Liver (tissue), 9 donors: ENCODE measurements around the gene RECK. TPM values are rescaled to one million over a fixed set of nuclear protein-coding genes. Genes with fewer than 3 reads are reported as not detected.

Experiments used
- DNase-seq: peaks from one replicate; pipeline ENCODE4 v3.0.0-alpha.2; 2017; ENCODE audit warnings: low spot score
- H3K27ac ChIP-seq, 2 donors: one replicate each; pipeline ENCODE4 v1.7.0; 2013; ENCODE audit warnings: inconsistent platforms in 2 of 2, low read length in 2 of 2, control low read depth in 1 of 2, low read depth in 1 of 2, mild to moderate bottlenecking in 1 of 2
- H3K27me3 ChIP-seq, 4 donors: one replicate each; pipeline versions ENCODE4 v1.6.1 to v1.7.0; 2013; ENCODE audit warnings: low read length in 3 of 4, inconsistent platforms in 1 of 4, mild to moderate bottlenecking in 1 of 4, moderate library complexity in 1 of 4; ENCODE audit not compliant: control insufficient read depth in 4 of 4, insufficient read depth in 4 of 4
- H3K36me3 ChIP-seq, 4 donors: one replicate each; pipeline versions ENCODE4 v1.6.1 to v1.7.0; 2013; ENCODE audit warnings: low read length in 3 of 4, mild to moderate bottlenecking in 3 of 4, low read depth in 1 of 4, moderate library complexity in 1 of 4; ENCODE audit not compliant: control insufficient read depth in 4 of 4, insufficient read depth in 3 of 4
- H3K4me1 ChIP-seq, 4 donors: one replicate each; pipeline versions ENCODE4 v1.6.1 to v1.7.0; 2013; ENCODE audit warnings: low read length in 3 of 4, mild to moderate bottlenecking in 3 of 4, moderate library complexity in 1 of 4; ENCODE audit not compliant: control insufficient read depth in 4 of 4, insufficient read depth in 4 of 4
- H3K4me3 ChIP-seq, 3 donors: one replicate each; pipeline versions ENCODE4 v1.6.1 to v1.7.0; 2013; ENCODE audit warnings: low read length in 3 of 3, control low read depth in 1 of 3, low read depth in 1 of 3, mild to moderate bottlenecking in 1 of 3
- H3K9ac ChIP-seq, 2 donors: one replicate each; pipeline ENCODE4 v1.7.0; 2013; ENCODE audit warnings: low read length in 2 of 2, mild to moderate bottlenecking in 2 of 2, moderate library complexity in 2 of 2, control low read depth in 1 of 2, low read depth in 1 of 2
- H3K9me3 ChIP-seq, 4 donors: one replicate each; pipeline versions ENCODE4 v1.6.1 to v1.7.0; 2013; ENCODE audit warnings: low read length in 3 of 4; ENCODE audit not compliant: control insufficient read depth in 4 of 4
- ATF3 ChIP-seq: IDR thresholded peaks from 2 replicates; pipeline ENCODE4 v1.6.1; 2016; ENCODE audit warnings: antibody characterized with exemption
- EGR1 ChIP-seq, 2 donors: IDR thresholded peaks; 2 replicates each; pipeline ENCODE4 v1.6.1; 2016 to 2018; ENCODE audit warnings: antibody characterized with exemption in 2 of 2, low read depth in 2 of 2
- FOXA1 ChIP-seq: IDR thresholded peaks from 2 replicates; pipeline ENCODE4 v1.6.1; 2016; ENCODE audit warnings: antibody characterized with exemption
- FOXA2 ChIP-seq: IDR thresholded peaks from 2 replicates; pipeline ENCODE4 v1.6.1; 2016; ENCODE audit warnings: antibody characterized with exemption
- GABPA ChIP-seq, 2 donors: IDR thresholded peaks in 1 of 2; conservative IDR thresholded peaks in 1 of 2; 2 replicates each; pipeline ENCODE4 v1.6.1; 2016; ENCODE audit warnings: antibody characterized with exemption in 2 of 2, mild to moderate bottlenecking in 1 of 2, moderate library complexity in 1 of 2
- HNF4A ChIP-seq, 2 donors: conservative IDR thresholded peaks; 2 replicates each; pipeline ENCODE4 v1.6.1; 2016; ENCODE audit warnings: antibody characterized with exemption in 2 of 2, mild to moderate bottlenecking in 2 of 2
- HNF4G ChIP-seq: IDR thresholded peaks from 2 replicates; pipeline ENCODE4 v1.6.1; 2016; ENCODE audit warnings: antibody characterized with exemption
- JUND ChIP-seq, 2 donors: IDR thresholded peaks; 2 replicates each; pipeline ENCODE4 v1.6.1; 2016; ENCODE audit warnings: antibody characterized with exemption in 2 of 2
- MAX ChIP-seq: IDR thresholded peaks from 2 replicates; pipeline ENCODE4 v1.6.1; 2016; ENCODE audit warnings: antibody characterized with exemption
- NR2F2 ChIP-seq: IDR thresholded peaks from 2 replicates; pipeline ENCODE4 v1.6.1; 2016; ENCODE audit warnings: antibody characterized with exemption
- RAD21 ChIP-seq, 2 donors: IDR thresholded peaks; 2 replicates each; pipeline ENCODE4 v1.6.1; 2016; ENCODE audit warnings: antibody characterized with exemption in 2 of 2, mild to moderate bottlenecking in 2 of 2
- RXRA ChIP-seq, 2 donors: IDR thresholded peaks; 2 replicates each; pipeline ENCODE4 v1.6.1; 2017 to 2018; ENCODE audit warnings: antibody characterized with exemption in 2 of 2, mild to moderate bottlenecking in 1 of 2
- SP1 ChIP-seq: IDR thresholded peaks from 2 replicates; pipeline ENCODE4 v1.6.1; 2018; ENCODE audit warnings: antibody characterized with exemption, mild to moderate bottlenecking
- TAF1 ChIP-seq: conservative IDR thresholded peaks from 2 replicates; pipeline ENCODE4 v1.6.1; 2016; ENCODE audit warnings: antibody characterized with exemption, mild to moderate bottlenecking
- YY1 ChIP-seq: IDR thresholded peaks from 2 replicates; pipeline ENCODE4 v1.6.1; 2016; ENCODE audit warnings: antibody characterized with exemption, mild to moderate bottlenecking
- WGBS: extraction: QIAGEN DNeasy Blood & Tissue Kit; methylation state at CpG from one replicate; pipeline ENCODE4 v1.1.7; 2013; 5-methylcytosine and 5-hydroxymethylcytosine counted together
- polyA plus RNA-seq, 2 donors: library from polyadenylated mRNA; stranded (reverse) in 1 of 2; unstranded in 1 of 2; fragments of 200-250 nt in 1 of 2; fragments of >200 nt in 1 of 2; fragmentation: Nextera tagmentation in 1 of 2; extraction: Ambion mirVana in 1 of 2; gene quantifications; one replicate each; pipeline versions ENCODE4 v1.2.1 to v1.2.3, GENCODE V29; 2013 to 2015
- total RNA-seq, 2 donors: library from RNA; depleted of rRNA; stranded (reverse); fragments of >200 nt; gene quantifications; one replicate each; pipeline ENCODE4 v1.2.3, GENCODE V29; 2014
- TF ChIP-seq, protein P1 (sequence below): fragments of 150-350 bp; IDR thresholded peaks from 2 replicates; pipeline ENCODE4 v1.5.1; 2017; ENCODE audit warnings: improper control_type of control experiment, low read depth, low read length; ENCODE audit not compliant: missing input control
- TF ChIP-seq, protein P2 (sequence below): IDR thresholded peaks from 2 replicates; pipeline ENCODE4 v1.6.1; 2016; ENCODE audit warnings: antibody characterized with exemption, mild to moderate bottlenecking
- TF ChIP-seq, protein P3 (sequence below): IDR thresholded peaks from 2 replicates; pipeline ENCODE4 v1.6.1; 2016; ENCODE audit warnings: antibody characterized with exemption
- donor health status: healthy.
- donor health status: healthy.
- donor health status: healthy.
- donor health status: healthy.
- donor health status: healthy.

The RECK gene
- total and polyA plus RNA-seq, 4 donors: 2.1 to 3.5 (median 2.3) TPM

DNA sequence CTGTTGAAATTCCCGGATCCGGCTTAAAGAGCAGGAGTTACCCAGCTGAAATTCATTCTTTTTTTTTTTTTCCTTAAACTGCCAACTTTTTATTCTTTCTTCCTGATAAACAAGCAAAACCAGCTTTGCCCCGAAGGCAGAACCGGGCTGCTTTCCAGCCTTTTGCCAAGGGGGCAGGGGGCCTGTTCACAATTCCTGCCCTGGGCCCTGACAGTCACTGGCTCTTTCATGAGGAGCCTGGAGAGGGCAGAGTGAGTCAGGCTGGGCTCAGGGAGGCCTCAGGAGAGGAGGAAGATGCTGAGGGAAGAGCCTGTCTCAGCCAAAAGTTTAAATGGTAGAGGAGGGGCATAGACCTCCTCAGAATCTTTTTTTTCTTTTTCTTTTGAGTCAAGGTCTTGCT, 104.6 kb downstream of the RECK start:
- Histone ChIP-seq H3K27me3 (no peaks in the 10 kb centered on the region), H3K4me1 (peaks cover 9 to 26% (median 15%) of the 10 kb centered on the region in 4 donors), H3K4me3 (no peak overlapping the region), H3K9ac (no peak overlapping the region), H3K27ac (no peak overlapping the region), H3K36me3 (no peaks in the 10 kb centered on the region), H3K9me3 (peaks cover 0 to 6% (median 3%) of the 10 kb centered on the region in 4 donors)
- TF ChIP-seq RAD21 (IDR thresholded peaks at IDR 0.05): peak in 1 of 2 donors; percentile 14
- no peak for TF ChIP-seq RXRA (IDR thresholded peaks at IDR 0.05)
- DNase-seq: no peak
- whole genome bisulfite sequencing: 87% methylated on average over 4 of the region's 4 CpGs

DNA sequence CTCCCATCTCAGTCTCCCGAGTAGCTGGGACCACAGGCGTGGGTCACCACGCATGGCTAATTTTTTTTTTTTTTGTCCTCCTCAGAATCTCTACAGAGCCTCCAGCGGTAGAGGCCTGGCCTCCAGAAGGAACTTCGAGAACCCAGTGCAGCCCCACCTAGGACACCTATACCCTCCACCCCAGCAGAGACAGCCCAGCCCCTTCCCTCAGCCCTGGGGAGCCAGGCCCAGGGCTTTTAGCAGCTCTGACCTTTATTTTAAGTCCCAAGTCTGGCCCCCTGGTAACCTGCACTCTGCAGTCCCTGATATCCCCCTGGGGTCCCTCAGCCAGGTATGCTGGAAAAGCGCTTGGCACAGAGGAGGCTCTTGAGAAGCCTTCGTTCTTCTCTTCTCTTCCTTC, 105.0 kb downstream of the RECK start:
- Histone ChIP-seq H3K9ac (no peak overlapping the region), H3K9me3 (peaks cover 0 to 6% (median 3%) of the 10 kb centered on the region in 4 donors), H3K4me3 (no peak overlapping the region), H3K4me1 (peaks cover 5 to 21% (median 12%) of the 10 kb centered on the region in 4 donors), H3K27ac (no peak overlapping the region), H3K27me3 (no peaks in the 10 kb centered on the region), H3K36me3 (no peaks in the 10 kb centered on the region)
- no peak for TF ChIP-seq GABPA (IDR thresholded peaks at IDR 0.05 in 1 of 2, conservative IDR thresholded peaks at IDR 0.05 in 1 of 2)
- TF ChIP-seq HNF4A (conservative IDR thresholded peaks at IDR 0.05): no peak
- TF ChIP-seq RXRA (IDR thresholded peaks at IDR 0.05): no peak
- TF ChIP-seq FOXA1: no peak
- no peak for TF ChIP-seq RAD21 (IDR thresholded peaks at IDR 0.05)
- TF ChIP-seq SP1: no peak
- TF ChIP-seq EGR1 (IDR thresholded peaks at IDR 0.05; ENCODE audit: low read depth in 2 of 2): no peak
- no peak for TF ChIP-seq TAF1
- TF ChIP-seq, protein P1, sequence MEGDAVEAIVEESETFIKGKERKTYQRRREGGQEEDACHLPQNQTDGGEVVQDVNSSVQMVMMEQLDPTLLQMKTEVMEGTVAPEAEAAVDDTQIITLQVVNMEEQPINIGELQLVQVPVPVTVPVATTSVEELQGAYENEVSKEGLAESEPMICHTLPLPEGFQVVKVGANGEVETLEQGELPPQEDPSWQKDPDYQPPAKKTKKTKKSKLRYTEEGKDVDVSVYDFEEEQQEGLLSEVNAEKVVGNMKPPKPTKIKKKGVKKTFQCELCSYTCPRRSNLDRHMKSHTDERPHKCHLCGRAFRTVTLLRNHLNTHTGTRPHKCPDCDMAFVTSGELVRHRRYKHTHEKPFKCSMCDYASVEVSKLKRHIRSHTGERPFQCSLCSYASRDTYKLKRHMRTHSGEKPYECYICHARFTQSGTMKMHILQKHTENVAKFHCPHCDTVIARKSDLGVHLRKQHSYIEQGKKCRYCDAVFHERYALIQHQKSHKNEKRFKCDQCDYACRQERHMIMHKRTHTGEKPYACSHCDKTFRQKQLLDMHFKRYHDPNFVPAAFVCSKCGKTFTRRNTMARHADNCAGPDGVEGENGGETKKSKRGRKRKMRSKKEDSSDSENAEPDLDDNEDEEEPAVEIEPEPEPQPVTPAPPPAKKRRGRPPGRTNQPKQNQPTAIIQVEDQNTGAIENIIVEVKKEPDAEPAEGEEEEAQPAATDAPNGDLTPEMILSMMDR: no peak
- TF ChIP-seq YY1: no peak
- TF ChIP-seq, protein P2, sequence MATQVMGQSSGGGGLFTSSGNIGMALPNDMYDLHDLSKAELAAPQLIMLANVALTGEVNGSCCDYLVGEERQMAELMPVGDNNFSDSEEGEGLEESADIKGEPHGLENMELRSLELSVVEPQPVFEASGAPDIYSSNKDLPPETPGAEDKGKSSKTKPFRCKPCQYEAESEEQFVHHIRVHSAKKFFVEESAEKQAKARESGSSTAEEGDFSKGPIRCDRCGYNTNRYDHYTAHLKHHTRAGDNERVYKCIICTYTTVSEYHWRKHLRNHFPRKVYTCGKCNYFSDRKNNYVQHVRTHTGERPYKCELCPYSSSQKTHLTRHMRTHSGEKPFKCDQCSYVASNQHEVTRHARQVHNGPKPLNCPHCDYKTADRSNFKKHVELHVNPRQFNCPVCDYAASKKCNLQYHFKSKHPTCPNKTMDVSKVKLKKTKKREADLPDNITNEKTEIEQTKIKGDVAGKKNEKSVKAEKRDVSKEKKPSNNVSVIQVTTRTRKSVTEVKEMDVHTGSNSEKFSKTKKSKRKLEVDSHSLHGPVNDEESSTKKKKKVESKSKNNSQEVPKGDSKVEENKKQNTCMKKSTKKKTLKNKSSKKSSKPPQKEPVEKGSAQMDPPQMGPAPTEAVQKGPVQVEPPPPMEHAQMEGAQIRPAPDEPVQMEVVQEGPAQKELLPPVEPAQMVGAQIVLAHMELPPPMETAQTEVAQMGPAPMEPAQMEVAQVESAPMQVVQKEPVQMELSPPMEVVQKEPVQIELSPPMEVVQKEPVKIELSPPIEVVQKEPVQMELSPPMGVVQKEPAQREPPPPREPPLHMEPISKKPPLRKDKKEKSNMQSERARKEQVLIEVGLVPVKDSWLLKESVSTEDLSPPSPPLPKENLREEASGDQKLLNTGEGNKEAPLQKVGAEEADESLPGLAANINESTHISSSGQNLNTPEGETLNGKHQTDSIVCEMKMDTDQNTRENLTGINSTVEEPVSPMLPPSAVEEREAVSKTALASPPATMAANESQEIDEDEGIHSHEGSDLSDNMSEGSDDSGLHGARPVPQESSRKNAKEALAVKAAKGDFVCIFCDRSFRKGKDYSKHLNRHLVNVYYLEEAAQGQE: no peak
- TF ChIP-seq NR2F2: no peak
- TF ChIP-seq, protein P3, sequence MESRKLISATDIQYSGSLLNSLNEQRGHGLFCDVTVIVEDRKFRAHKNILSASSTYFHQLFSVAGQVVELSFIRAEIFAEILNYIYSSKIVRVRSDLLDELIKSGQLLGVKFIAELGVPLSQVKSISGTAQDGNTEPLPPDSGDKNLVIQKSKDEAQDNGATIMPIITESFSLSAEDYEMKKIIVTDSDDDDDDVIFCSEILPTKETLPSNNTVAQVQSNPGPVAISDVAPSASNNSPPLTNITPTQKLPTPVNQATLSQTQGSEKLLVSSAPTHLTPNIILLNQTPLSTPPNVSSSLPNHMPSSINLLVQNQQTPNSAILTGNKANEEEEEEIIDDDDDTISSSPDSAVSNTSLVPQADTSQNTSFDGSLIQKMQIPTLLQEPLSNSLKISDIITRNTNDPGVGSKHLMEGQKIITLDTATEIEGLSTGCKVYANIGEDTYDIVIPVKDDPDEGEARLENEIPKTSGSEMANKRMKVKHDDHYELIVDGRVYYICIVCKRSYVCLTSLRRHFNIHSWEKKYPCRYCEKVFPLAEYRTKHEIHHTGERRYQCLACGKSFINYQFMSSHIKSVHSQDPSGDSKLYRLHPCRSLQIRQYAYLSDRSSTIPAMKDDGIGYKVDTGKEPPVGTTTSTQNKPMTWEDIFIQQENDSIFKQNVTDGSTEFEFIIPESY: no peak
- no peak for TF ChIP-seq ATF3
- TF ChIP-seq JUND (IDR thresholded peaks at IDR 0.05): no peak
- TF ChIP-seq MAX: no peak
- no peak for TF ChIP-seq FOXA2
- TF ChIP-seq HNF4G: no peak
- DNase-seq: no peak
- WGBS: 94% methylated on average over 7 of the region's 7 CpGs
